DLD1 (cell line): ENCODE results near the gene CRMP1.
"Not testable (repeated sequence)": the region's sequence is repeated elsewhere in the genome, so short reads cannot be mapped to it uniquely, and the experiment has no call there.

Experiments
- in situ Hi-C: cut with HindIII; loops from 2 replicates; pipeline ENCODE4 v1.10.0; 2017; ENCODE audit warnings: low sequenced_read_pairs

The CRMP1 gene

GRCh38 chr4:5863461-5864113 lies 29.3 kb downstream of the CRMP1 start:
- in situ Hi-C loops: no loop called here

- in situ Hi-C loops: no loop called here
Observed at GRCh38 chr4:5858020-5858769, 34.7 kb downstream of the CRMP1 start.

GRCh38 chr4:5857199-5857598 lies 35.7 kb downstream of the CRMP1 start:
- in situ Hi-C loops: no loop called here

GRCh38 chr4:5856362-5856761 lies 36.5 kb downstream of the CRMP1 start:
- in situ Hi-C loops: not testable (repeated sequence)

- in situ Hi-C loops: no loop called here
Observed at GRCh38 chr4:5854929-5855328, 38.0 kb downstream of the CRMP1 start.

GRCh38 chr4:5852523-5853202 lies 40.2 kb downstream of the CRMP1 start:
- in situ Hi-C loops: no loop called here

- in situ Hi-C loops: no loop called here
Observed at GRCh38 chr4:5851637-5852301, 41.1 kb downstream of the CRMP1 start.

- in situ Hi-C loops: no loop called here
Observed at GRCh38 chr4:5845035-5845905, 47.6 kb downstream of the CRMP1 start.

GRCh38 chr4:5843573-5844530 lies 49.0 kb downstream of the CRMP1 start:
- in situ Hi-C loops: no loop called here

- in situ Hi-C loops: no loop called here
Observed at GRCh38 chr4:5842456-5842855, 50.4 kb downstream of the CRMP1 start.

- in situ Hi-C loops: no loop called here
Observed at GRCh38 chr4:5839751-5840674, 52.9 kb downstream of the CRMP1 start.

GRCh38 chr4:5839332-5839731 lies 53.6 kb downstream of the CRMP1 start:
- in situ Hi-C loops: no loop called here

GRCh38 chr4:5837483-5837882 lies 55.4 kb downstream of the CRMP1 start:
- in situ Hi-C loops: not testable (repeated sequence)

GRCh38 chr4:5836943-5837342 lies 55.9 kb downstream of the CRMP1 start:
- in situ Hi-C loops: no loop called here

- in situ Hi-C loops: no loop called here
Observed at GRCh38 chr4:5828005-5828391, 64.9 kb downstream of the CRMP1 start.

GRCh38 chr4:5827108-5828004 lies 65.5 kb downstream of the CRMP1 start:
- in situ Hi-C loops: no loop called here

- in situ Hi-C loops: no loop called here
Observed at GRCh38 chr4:5826437-5827107, 66.3 kb downstream of the CRMP1 start.
